OCI-LY1 (cell line): Measurements from ENCODE around the gene OR2A2.

Experiments
- CTCF ChIP-seq: fragments of 200-600 bp; sonication (generic), shearing (Covaris generic); IDR thresholded peaks from 2 replicates; pipeline ENCODE4 v1.5.1; 2017; ENCODE audit warnings: mild to moderate bottlenecking, antibody characterized with exemption, low read length, moderate library complexity, mixed read lengths
- EZH2 ChIP-seq: fragments of 200-600 bp; sonication (generic), shearing (Covaris generic); IDR thresholded peaks from 2 replicates; pipeline ENCODE4 v1.8.0; 2017; ENCODE audit warnings: borderline replicate concordance, mixed run types, mild to moderate bottlenecking, antibody characterized with exemption, low read length, moderate library complexity, mixed read lengths

- no peak for TF ChIP-seq EZH2
- TF ChIP-seq CTCF, result no peak
Observed at GRCh38 chr7:144100607-144101006, 8.8 kb upstream of the OR2A2 start.
